ENCODE data around the gene FAM20C.

FAM20C gene

DNA sequence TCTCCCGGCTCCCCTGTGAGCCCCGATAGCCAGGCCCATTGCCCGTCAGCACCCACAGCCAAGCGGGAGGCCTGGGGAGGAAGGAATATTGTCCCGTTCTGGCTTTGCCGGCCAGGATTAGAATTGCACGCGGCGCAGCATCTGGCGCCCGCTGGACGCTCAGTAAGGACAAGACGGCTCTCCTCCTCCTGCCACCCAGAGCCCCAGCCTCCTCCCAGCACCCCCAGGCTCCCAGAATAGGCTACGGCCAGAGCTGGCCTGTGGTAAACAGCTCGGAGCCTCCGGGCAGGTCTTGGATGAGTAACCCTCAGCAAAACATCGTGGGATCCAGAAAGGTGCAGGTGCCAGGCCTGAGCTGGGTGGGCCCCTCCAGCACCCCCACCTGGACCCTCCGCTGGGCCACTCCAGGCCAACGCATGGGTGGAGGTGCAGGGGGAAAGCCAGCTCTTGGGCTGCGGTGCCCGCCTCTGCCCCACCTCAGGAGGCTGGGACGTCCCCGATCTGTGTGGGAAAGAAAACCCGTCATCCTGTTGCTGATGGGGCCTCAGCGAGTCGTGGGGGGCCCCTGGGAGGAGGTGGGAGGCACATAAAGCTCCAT lies 5.8 kb upstream of the FAM20C start:
- Histone ChIP-seq H3K27me3 (ENCODE audit: insufficient read depth, low read depth) (peaks cover 15% of the 10 kb centered on the region), H3K4me3 (IDR thresholded peaks at IDR 0.05; ENCODE audit: insufficient read depth, low read depth, low read length) (no peak overlapping the region), H3K79me2 (ENCODE audit: insufficient read depth, low read depth) (no peaks in the 10 kb centered on the region), H4K20me1 (ENCODE audit: insufficient read depth) (no peaks in the 10 kb centered on the region), H3K27ac (no peak overlapping the region), H3K9ac (no peak overlapping the region), H3K36me3 (ENCODE audit: insufficient read depth) (no peaks in the 10 kb centered on the region), H2AFZ (ENCODE audit: low read depth) (no peak overlapping the region), H3K4me2 (no peak overlapping the region), H3K4me1 (ENCODE audit: low read depth, poor library complexity, severe bottlenecking) (no peaks in the 10 kb centered on the region)
- no peak for TF ChIP-seq CTCF (conservative IDR thresholded peaks at IDR 0.05; ENCODE audit: low read depth, low read length)

GRCh38 chr7:187227-187927 lies 5.0 kb upstream of the FAM20C start:
- Histone ChIP-seq H3K36me3 (ENCODE audit: insufficient read depth) (no peaks in the 10 kb centered on the region), H4K20me1 (ENCODE audit: insufficient read depth) (no peaks in the 10 kb centered on the region), H3K4me1 (ENCODE audit: low read depth, poor library complexity, severe bottlenecking) (no peaks in the 10 kb centered on the region), H3K4me2 (no peak overlapping the region), H3K27ac (no peak overlapping the region), H2AFZ (ENCODE audit: low read depth) (no peak overlapping the region), H3K79me2 (ENCODE audit: insufficient read depth, low read depth) (no peaks in the 10 kb centered on the region), H3K27me3 (ENCODE audit: insufficient read depth, low read depth) (peaks cover 15% of the 10 kb centered on the region), H3K4me3 (IDR thresholded peaks at IDR 0.05; ENCODE audit: insufficient read depth, low read depth, low read length) (no peak overlapping the region), H3K9ac (no peak overlapping the region)
- TF ChIP-seq CTCF (conservative IDR thresholded peaks at IDR 0.05; ENCODE audit: low read depth, low read length) = no peak

DNA sequence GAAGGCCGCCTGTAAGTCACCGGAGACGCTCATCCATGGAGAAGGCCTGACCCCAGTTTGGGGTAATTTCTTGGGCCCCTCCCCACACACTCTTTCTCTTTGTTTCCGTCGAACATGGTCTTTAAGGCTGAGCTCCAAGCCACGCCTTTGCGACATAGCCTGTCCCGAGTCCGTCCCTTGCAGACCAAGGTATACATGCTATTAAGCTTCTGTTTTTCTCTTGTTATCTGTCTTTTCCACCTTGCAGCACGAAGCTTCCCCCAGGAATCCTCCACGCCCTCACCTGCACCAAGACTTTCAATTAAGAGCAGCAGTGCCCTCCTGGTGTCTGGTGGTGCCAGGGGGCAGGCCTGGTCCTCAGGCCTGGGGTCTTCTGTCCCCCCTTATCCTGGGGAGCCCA lies 4.2 kb upstream of the FAM20C start:
- Histone ChIP-seq H3K9ac (no peak overlapping the region), H3K4me2 (no peak overlapping the region), H2AFZ (ENCODE audit: low read depth) (no peak overlapping the region), H3K79me2 (ENCODE audit: insufficient read depth, low read depth) (no peaks in the 10 kb centered on the region), H3K27ac (no peak overlapping the region), H3K27me3 (ENCODE audit: insufficient read depth, low read depth) (peaks cover 9% of the 10 kb centered on the region), H3K36me3 (ENCODE audit: insufficient read depth) (no peaks in the 10 kb centered on the region), H3K4me1 (ENCODE audit: low read depth, poor library complexity, severe bottlenecking) (no peaks in the 10 kb centered on the region), H3K4me3 (IDR thresholded peaks at IDR 0.05; ENCODE audit: insufficient read depth, low read depth, low read length) (no peak overlapping the region), H4K20me1 (ENCODE audit: insufficient read depth) (no peaks in the 10 kb centered on the region)
- no peak for TF ChIP-seq CTCF (conservative IDR thresholded peaks at IDR 0.05; ENCODE audit: low read depth, low read length)

GRCh38 chr7:188727-189500 lies 3.5 kb upstream of the FAM20C start:
- Histone ChIP-seq H3K4me2 (no peak overlapping the region), H3K4me3 (IDR thresholded peaks at IDR 0.05; ENCODE audit: insufficient read depth, low read depth, low read length) (no peak overlapping the region), H3K27ac (no peak overlapping the region), H3K4me1 (ENCODE audit: low read depth, poor library complexity, severe bottlenecking) (no peaks in the 10 kb centered on the region), H4K20me1 (ENCODE audit: insufficient read depth) (no peaks in the 10 kb centered on the region), H2AFZ (ENCODE audit: low read depth) (no peak overlapping the region), H3K79me2 (ENCODE audit: insufficient read depth, low read depth) (no peaks in the 10 kb centered on the region), H3K27me3 (ENCODE audit: insufficient read depth, low read depth) (peaks cover 5% of the 10 kb centered on the region), H3K9ac (no peak overlapping the region), H3K36me3 (ENCODE audit: insufficient read depth) (no peaks in the 10 kb centered on the region)
- TF ChIP-seq CTCF (conservative IDR thresholded peaks at IDR 0.05; ENCODE audit: low read depth, low read length) = no peak

Data from KMS-11 (cell line).